GM23338 (cell line): ENCODE measurements around the gene NXN.

Experiments used
- POLR2AphosphoS5 ChIP-seq: IDR thresholded peaks from 2 replicates; pipeline ENCODE4 v1.6.1; 2016; ENCODE audit warnings: antibody characterized with exemption, low read depth
- TF ChIP-seq, protein P1 (sequence below), 2 experiments: fragments of 200-600 bp in 1 of 2; sonication (generic) in 1 of 2; conservative IDR thresholded peaks; 2 replicates each; pipeline versions ENCODE4 v1.5.1 to v1.6.1; 2016 to 2017; ENCODE audit warnings: antibody characterized with exemption in 2 of 2, low read depth in 2 of 2, mild to moderate bottlenecking in 2 of 2, moderate library complexity in 1 of 2

DNA sequence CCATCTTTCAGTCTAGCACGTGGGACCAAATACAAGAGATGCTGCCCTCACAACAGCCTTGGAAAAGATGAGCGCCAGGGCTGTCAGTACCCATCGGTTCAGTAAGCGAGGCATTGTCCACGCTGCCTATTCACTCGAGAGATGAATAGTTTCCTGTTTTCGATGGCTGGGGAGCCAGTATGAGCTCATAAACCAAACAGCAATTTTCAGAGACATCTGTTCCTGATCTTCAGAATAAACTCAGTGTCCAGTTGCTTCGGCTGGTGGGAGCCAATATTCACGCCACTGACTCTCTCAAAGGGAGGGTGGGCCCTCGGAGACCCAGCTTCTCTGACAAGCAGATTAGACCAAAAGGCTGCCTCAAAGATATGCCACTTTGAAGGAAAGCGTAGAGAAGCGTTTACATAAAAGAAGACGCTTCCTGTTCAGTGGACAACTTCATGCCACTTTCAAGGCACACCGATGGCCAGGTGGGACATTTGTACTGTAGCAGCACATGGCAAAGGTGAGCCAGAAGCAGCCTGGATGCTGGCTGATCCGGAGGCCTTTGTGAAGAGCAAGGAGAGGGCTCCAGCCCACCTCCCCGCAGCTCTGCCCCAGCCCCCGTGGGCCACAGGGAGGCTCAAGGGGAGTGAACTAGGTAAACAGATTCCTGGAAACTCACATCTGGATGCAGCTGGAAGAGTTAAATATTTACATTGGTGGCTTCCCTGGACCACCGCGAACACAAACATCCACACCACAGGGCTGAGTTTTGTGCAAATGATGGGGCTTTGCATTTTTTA lies 23.4 kb upstream of the NXN start:
- TF ChIP-seq, protein P1, sequence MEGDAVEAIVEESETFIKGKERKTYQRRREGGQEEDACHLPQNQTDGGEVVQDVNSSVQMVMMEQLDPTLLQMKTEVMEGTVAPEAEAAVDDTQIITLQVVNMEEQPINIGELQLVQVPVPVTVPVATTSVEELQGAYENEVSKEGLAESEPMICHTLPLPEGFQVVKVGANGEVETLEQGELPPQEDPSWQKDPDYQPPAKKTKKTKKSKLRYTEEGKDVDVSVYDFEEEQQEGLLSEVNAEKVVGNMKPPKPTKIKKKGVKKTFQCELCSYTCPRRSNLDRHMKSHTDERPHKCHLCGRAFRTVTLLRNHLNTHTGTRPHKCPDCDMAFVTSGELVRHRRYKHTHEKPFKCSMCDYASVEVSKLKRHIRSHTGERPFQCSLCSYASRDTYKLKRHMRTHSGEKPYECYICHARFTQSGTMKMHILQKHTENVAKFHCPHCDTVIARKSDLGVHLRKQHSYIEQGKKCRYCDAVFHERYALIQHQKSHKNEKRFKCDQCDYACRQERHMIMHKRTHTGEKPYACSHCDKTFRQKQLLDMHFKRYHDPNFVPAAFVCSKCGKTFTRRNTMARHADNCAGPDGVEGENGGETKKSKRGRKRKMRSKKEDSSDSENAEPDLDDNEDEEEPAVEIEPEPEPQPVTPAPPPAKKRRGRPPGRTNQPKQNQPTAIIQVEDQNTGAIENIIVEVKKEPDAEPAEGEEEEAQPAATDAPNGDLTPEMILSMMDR (conservative IDR thresholded peaks at IDR 0.05; ENCODE audit: low read depth in 2 of 2), result no peak
- no peak for TF ChIP-seq POLR2AphosphoS5
